Measurements from ENCODE around the gene MREG.
"Not testable (repeated sequence)": the region's sequence is repeated elsewhere in the genome, so short reads cannot be mapped to it uniquely, and the experiment has no call there.

MREG gene

GRCh38 chr2:216012133-216012829 lies 1.1 kb downstream of the MREG start:
- Mint-ChIP-seq H3K36me3 (ENCODE audit: low read depth) (no peaks in the 10 kb centered on the region), H3K27ac (peak overlapping the region; percentile 13 to 78 (median 40)), H3K27me3 (ENCODE audit: low read depth) (peaks cover 8% of the 10 kb centered on the region), H3K4me3 (peak overlapping the region; percentile 81 to 91 (median 85)), H3K9me3 (no peaks in the 10 kb centered on the region), H3K4me1 (peaks cover 33% of the 10 kb centered on the region)
- TF ChIP-seq CTCF (IDR thresholded peaks at IDR 0.05; ENCODE audit: unreplicated experiment in 3 of 3), result peak in 2 of 3 experiments; percentile 13 to 19

- not testable (repeated sequence) for H3K4me3 Mint-ChIP-seq; H3K36me3 Mint-ChIP-seq (ENCODE audit: low read depth); H3K27me3 Mint-ChIP-seq (ENCODE audit: low read depth); H3K27ac Mint-ChIP-seq; H3K9me3 Mint-ChIP-seq
- H3K4me1 Mint-ChIP-seq, result peaks cover 34% of the 10 kb centered on the region
These were observed 4.1 kb downstream of the MREG start for GRCh38 chr2:216009215-216009614.

- H3K4me1 Mint-ChIP-seq, result peaks cover 34% of the 10 kb centered on the region
- H3K27me3 Mint-ChIP-seq (ENCODE audit: low read depth), result no peaks in the 10 kb centered on the region
- H3K9me3 Mint-ChIP-seq, result no peaks in the 10 kb centered on the region
- no peaks in the 10 kb centered on the region for H3K36me3 Mint-ChIP-seq (ENCODE audit: low read depth)
- no peak overlapping the region for H3K4me3 Mint-ChIP-seq
- no peak overlapping the region for H3K27ac Mint-ChIP-seq
- no peak for TF ChIP-seq CTCF (IDR thresholded peaks at IDR 0.05; ENCODE audit: unreplicated experiment in 3 of 3)
These were observed 5.0 kb downstream of the MREG start for GRCh38 chr2:216008387-216008786.

GRCh38 chr2:216006164-216006663 lies 7.1 kb downstream of the MREG start:
- TF ChIP-seq CTCF (IDR thresholded peaks at IDR 0.05; ENCODE audit: unreplicated experiment in 3 of 3), result no peak
- H3K27me3 Mint-ChIP-seq (ENCODE audit: low read depth), result no peaks in the 10 kb centered on the region
- H3K9me3 Mint-ChIP-seq, result no peaks in the 10 kb centered on the region
- no peaks in the 10 kb centered on the region for H3K36me3 Mint-ChIP-seq (ENCODE audit: low read depth)
- H3K27ac Mint-ChIP-seq, result peak overlapping the region; percentile 28 to 84 (median 52)
- H3K4me1 Mint-ChIP-seq, result peaks cover 33% of the 10 kb centered on the region
- H3K4me3 Mint-ChIP-seq, result no peak overlapping the region

GRCh38 chr2:216004697-216005283 lies 8.6 kb downstream of the MREG start:
- Mint-ChIP-seq H3K4me1 (peaks cover 33% of the 10 kb centered on the region), H3K27me3 (ENCODE audit: low read depth) (no peaks in the 10 kb centered on the region), H3K27ac (peak overlapping the region in 1 of 3 experiments; percentile 17), H3K9me3 (no peaks in the 10 kb centered on the region), H3K36me3 (ENCODE audit: low read depth) (no peaks in the 10 kb centered on the region), H3K4me3 (no peak overlapping the region)
- TF ChIP-seq CTCF (IDR thresholded peaks at IDR 0.05; ENCODE audit: unreplicated experiment in 3 of 3), result no peak

- no peak overlapping the region for H3K4me3 Mint-ChIP-seq
- H3K27me3 Mint-ChIP-seq (ENCODE audit: low read depth), result no peaks in the 10 kb centered on the region
- peaks cover 33% of the 10 kb centered on the region for H3K4me1 Mint-ChIP-seq
These were observed 9.3 kb downstream of the MREG start for GRCh38 chr2:216003876-216004696.

More at GRCh38 chr2:216003876-216004696, 9.3 kb downstream of the MREG start:
- Mint-ChIP-seq H3K36me3 (ENCODE audit: low read depth) (no peaks in the 10 kb centered on the region), H3K27ac (peak overlapping the region in 1 of 3 experiments; percentile 37), H3K9me3 (no peaks in the 10 kb centered on the region)
- no peak for TF ChIP-seq CTCF (IDR thresholded peaks at IDR 0.05; ENCODE audit: unreplicated experiment in 3 of 3)

Measured in nephron (organoid).